Measurements from ENCODE around the gene RAB38. TPM values are rescaled to one million over a fixed set of nuclear protein-coding genes. Genes with fewer than 3 reads are reported as not detected.

RAB38 gene
- total RNA-seq, 1 experiment from 2014 or later: 18.7 TPM

DNA sequence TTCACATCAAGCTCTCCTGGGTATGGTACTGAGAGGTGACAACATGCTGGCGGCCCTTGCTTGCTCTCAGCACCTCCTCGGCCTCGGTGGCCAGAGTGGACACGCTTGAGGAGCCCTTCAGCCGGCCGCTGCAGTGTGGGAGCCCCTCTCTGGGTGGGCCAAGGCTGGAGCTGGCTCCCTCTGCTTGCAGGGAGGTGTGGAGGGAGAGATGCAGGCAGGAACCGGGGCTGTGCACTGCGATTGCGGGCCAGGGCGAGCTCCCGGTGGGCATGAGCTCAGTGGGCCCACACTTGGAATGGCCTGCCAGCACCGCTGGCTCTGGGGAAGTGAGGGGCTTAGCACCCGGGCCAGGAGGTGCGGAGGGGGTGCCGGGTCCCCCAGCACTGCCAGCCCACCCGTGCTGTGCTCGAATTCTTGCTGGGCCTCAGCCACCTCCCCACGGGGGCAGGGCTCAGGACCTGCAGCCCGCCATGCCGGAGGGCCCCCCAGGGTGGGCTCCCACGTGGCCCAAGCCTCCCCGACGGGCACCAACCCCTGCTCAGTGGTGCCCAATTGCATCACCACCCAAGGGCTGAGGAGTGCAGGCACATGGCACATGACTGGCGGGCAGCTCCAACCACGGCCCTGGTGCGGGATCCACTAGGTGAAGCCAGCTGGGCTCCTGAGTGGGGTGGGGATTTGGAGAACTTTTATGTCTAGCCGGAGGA lies 106.2 kb downstream of the RAB38 start:
- Histone ChIP-seq H2BK12ac (ENCODE audit: insufficient read length, low read depth, low read length) (no peak overlapping the region), H2BK120ac (ENCODE audit: low read depth, low read length, poor library complexity, severe bottlenecking) (no peak overlapping the region), H3K4me2 (ENCODE audit: insufficient read depth, insufficient read length, low read length) (no peak overlapping the region), H4K20me1 (ENCODE audit: control insufficient read depth, insufficient read depth, insufficient read length) (no peaks in the 10 kb centered on the region), H3K27ac (ENCODE audit: insufficient read length, low read depth, low read length) (no peak overlapping the region), H2AK5ac (ENCODE audit: insufficient read length, low read length) (no peak overlapping the region), H3K9me3 (ENCODE audit: control insufficient read depth, low read depth, low read length) (no peaks in the 10 kb centered on the region), H3K23ac (ENCODE audit: insufficient read length, low read depth, low read length) (no peak overlapping the region), H2BK5ac (ENCODE audit: insufficient read length, low read length) (no peak overlapping the region), H4K5ac (ENCODE audit: insufficient read length, low read depth, low read length) (no peak overlapping the region), H4K91ac (ENCODE audit: insufficient read length, low read depth, low read length) (no peak overlapping the region), H3K4ac (ENCODE audit: low read depth, low read length) (no peak overlapping the region), H3K79me2 (ENCODE audit: insufficient read depth, low read length) (no peaks in the 10 kb centered on the region), H4K8ac (replicated peaks; ENCODE audit: insufficient read length, low read depth, low read length) (no peak overlapping the region), H2AFZ (ENCODE audit: low read length) (no peak overlapping the region), H3K18ac (ENCODE audit: insufficient read length, low read depth, low read length) (no peak overlapping the region), H3K14ac (ENCODE audit: insufficient read depth, low read length) (no peak overlapping the region), H2BK20ac (ENCODE audit: low read depth, low read length, poor library complexity, severe bottlenecking) (no peak overlapping the region), H3K4me1 (ENCODE audit: insufficient read depth, low read length) (no peaks in the 10 kb centered on the region), H3K9ac (ENCODE audit: extremely low read depth, insufficient read length, low read length) (no peak overlapping the region), H3K27me3 (ENCODE audit: insufficient read depth, low read length) (no peaks in the 10 kb centered on the region), H3K56ac (ENCODE audit: insufficient read length, low read depth, low read length) (no peak overlapping the region), H3K79me1 (ENCODE audit: insufficient read depth, low read depth, low read length, poor library complexity, severe bottlenecking) (no peaks in the 10 kb centered on the region), H3K23me2 (ENCODE audit: insufficient read length, low read depth, low read length, poor library complexity, severe bottlenecking) (no peaks in the 10 kb centered on the region), H3T11ph (ENCODE audit: low read length) (no peak overlapping the region), H2BK15ac (ENCODE audit: low read depth, low read length) (no peak overlapping the region)
- H3K4me1 Mint-ChIP-seq: no peaks in the 10 kb centered on the region
- no CpG with 5 or more reads among the region's 27 CpGs for WGBS (ENCODE audit: extremely low coverage, insufficient read length, low lambda C conversion rate)
- H3K27ac Mint-ChIP-seq: no peak overlapping the region
- no peaks in the 10 kb centered on the region for H3K27me3 Mint-ChIP-seq (ENCODE audit: low read depth)
- peaks cover 10 to 12% of the 10 kb centered on the region in 2 experiments; a peak in 4 of 5 replicates for H3K9me3 Mint-ChIP-seq
- no peak overlapping the region for H3K4me3 Mint-ChIP-seq
- peaks cover 0 to 9% (median 6%) of the 10 kb centered on the region in 3 experiments; a peak in 5 of 7 replicates for H3K36me3 Mint-ChIP-seq (ENCODE audit: insufficient read depth in 1 of 3, low read depth in 3 of 3)
- TF ChIP-seq CTCF (conservative IDR thresholded peaks at IDR 0.05): no peak
- DNase-seq: no peak

All from H9 (cell line).